HG02571 (cell line): ENCODE results near the gene FANCL.
"Not testable (repeated sequence)": the region's sequence is repeated elsewhere in the genome, so short reads cannot be mapped to it uniquely, and the experiment has no call there.

Experiments used
- ATAC-seq: cut with Tn5 transposase; IDR thresholded peaks from one replicate; pipeline ENCODE4 v1.9.1; 2021; ENCODE audit warnings: mild to moderate bottlenecking, moderate library complexity; ENCODE audit not compliant: unreplicated experiment

The FANCL gene

DNA sequence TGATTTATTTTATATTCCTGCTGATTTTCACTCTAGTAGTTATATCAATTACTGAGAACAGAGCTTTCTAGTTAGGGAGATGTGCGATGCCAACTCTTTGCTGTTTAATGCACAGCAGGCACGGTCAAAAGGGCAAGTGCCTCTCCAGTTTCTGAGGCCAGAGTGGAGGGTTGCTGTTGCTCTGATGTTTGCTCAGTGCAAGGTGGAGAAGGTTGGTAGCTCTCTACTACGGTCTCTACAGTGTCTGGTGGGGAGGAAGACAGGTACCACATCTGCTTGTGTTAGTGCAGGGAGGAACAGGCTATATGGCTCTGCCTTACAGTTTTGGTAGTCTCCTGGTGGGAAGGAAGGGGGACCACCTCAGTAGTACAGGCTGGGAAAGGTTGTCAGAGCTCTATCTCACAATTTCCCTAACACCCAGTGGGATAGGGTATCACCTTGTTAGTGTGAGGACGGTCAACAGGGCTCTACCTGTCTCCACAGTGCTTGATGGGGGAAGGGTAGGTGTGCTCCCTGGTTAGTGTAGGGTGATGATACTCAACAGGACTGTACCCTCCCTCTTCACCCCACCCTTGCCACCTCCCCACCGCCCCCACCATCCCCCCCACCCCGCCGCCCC lies 85.9 kb downstream of the FANCL start:
- no peak for ATAC-seq

DNA sequence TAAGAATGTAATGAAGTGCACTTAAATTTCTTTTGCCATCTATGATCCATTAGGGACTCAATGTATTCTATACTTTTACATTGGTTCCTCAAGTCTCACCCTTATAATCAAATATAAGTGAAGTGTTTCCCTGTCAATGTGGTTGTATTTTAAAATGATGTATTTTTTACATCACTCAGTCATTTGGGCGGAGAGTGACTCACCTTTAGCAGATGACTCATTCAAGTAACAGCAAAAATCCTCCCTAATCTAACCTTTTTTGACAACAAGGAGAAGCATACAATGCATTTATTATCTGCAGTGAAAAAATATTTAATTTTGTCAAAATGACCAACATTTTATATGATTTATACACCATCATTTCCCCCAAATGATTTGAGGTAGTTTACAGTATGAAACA lies 94.4 kb downstream of the FANCL start:
- ATAC-seq: no peak

DNA sequence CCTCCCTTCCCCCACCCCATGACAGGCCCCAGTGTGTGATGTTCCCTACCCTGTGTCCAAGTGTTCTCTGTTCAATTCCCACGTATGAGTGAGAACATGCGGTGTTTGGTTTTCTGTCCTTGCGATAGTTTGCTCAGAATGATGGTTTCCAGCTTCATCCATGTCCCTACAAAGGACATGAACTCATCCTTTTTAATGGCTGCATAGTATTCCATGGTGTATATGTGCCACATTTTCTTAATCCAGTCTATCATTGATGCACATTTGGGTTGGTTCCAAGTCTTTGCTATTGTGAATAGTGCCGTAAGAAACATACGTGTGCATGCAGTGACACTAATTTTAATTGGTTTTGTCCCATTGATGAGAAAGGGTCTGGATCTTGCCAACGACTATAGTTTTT lies 95.4 kb downstream of the FANCL start:
- not testable (repeated sequence) for ATAC-seq

DNA sequence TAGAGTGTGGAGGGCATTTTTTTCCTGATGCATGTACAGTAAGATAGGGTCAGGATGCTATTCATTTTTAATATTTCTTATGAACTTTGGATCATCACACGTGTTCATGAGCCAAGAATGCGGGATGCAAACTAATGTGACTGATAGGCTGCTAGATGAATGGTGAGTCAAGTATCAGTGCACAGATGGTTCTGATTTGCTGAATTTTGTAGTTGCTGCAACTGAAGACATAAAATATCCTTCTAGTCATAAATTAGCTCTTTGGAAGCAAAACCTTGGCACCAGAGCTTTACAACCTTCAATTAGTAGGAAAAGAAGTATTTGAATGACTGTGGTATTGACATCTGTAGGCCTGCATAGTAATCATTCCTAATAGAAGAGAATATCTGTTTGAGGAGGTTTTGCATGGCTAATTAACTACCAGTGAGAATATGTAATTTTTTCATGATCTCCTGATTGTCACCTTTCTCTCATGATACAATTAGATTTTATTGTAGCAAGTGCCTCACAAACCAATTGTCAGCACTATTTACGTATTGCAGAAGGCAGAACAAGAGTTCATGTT lies 100.5 kb downstream of the FANCL start:
- no peak for ATAC-seq

DNA sequence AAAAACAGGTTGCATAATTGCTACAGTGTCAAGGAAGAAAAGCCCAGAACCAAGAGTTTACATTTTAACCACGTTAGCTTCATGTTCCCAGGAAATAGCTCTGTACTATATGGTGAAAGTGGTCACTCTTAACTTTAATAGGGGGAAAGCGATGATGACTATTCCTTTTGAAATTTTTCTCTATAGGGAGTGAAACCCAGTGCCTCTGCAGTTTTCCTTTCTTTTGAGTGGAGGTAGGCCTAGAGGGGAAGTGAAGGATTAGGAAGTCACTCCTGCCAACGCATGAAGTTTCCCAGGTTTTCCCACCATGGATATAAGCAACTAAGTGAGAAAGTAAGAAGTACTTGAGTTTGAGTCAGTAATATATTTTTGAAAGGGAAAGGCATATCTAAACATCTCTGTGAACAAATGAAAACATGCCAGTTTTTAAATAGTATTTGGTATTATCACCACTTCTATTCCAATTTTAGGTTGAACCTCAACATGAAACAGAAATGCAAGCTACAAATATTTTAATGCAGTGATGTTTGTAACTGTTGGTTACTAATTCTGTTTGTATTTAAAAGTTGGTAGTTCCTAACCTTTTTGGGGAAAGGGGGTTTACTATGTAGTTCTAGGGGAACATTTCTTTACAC lies 102.6 kb downstream of the FANCL start:
- no peak for ATAC-seq

DNA sequence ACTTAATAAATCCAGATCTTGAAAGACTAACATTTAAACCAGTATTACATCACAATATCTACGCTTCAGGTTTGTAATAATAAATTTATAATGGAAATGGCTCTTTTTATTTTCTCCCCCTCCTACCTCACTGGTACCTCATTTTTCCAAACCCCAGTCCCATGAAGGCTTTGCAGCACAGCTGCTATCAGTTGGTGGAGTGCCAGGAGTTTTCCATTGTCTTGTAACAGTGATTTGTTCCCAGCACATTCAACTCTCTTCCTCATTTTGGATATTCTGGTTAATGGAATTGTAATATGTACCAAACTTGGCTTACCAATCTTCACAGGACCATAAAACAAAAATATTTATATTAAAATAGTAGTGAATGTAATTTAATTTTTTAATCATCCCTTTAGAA lies 103.3 kb downstream of the FANCL start:
- ATAC-seq: no peak

DNA sequence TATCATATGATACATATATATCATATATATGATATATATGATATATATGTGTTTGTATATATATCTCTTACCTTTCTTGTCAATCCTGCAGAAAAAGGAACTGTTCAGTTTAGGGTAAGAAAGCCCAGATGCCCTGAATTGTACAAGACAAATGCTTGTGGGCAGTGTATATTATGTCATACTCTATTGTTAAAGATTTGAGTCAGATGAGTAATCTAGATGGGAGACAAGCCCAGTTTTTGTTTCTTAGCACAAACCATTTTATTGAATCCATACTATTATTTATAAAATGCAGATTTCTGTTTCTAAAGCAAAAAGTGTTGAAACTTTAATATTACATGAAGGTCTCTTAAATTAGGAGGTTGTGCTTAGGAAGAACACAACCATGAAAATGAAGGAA lies 103.9 kb downstream of the FANCL start:
- ATAC-seq: no peak

DNA sequence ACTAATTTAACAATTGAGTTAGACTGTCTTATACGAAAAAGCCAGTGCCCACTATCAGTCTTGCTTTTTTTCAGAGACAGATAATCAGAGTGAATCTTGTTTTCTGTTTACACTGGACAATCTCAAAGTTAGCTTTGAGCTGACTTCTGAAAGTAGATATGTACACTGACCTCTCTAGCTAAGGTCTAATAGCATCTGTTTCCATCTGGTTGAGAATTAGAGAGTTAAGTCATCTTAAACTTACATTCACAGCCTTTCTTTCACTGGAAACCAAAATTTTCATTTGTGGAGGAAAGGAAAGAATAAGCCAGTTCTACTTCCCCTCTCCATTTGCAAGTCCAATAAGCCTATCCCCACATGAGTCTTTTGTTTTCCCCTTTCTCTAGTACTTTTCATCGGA lies 105.3 kb downstream of the FANCL start:
- no peak for ATAC-seq

DNA sequence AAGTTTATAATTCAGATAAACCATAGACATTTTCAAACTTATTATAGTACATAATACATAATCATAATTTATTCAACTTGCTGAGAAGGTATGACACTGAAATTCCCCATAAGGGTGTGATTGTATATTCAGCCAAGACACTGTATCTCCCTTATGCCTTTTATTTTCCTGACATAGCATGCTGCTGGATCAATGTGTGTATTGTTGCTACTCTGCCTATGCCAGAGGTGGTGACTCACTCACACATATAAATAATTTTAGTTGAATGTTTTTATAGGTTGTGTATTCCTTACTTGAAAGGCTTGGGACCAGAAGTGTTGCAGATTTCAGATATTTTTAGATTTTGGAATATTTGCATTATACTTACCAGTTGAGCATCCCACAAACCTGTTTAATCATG lies 107.7 kb downstream of the FANCL start:
- no peak for ATAC-seq

DNA sequence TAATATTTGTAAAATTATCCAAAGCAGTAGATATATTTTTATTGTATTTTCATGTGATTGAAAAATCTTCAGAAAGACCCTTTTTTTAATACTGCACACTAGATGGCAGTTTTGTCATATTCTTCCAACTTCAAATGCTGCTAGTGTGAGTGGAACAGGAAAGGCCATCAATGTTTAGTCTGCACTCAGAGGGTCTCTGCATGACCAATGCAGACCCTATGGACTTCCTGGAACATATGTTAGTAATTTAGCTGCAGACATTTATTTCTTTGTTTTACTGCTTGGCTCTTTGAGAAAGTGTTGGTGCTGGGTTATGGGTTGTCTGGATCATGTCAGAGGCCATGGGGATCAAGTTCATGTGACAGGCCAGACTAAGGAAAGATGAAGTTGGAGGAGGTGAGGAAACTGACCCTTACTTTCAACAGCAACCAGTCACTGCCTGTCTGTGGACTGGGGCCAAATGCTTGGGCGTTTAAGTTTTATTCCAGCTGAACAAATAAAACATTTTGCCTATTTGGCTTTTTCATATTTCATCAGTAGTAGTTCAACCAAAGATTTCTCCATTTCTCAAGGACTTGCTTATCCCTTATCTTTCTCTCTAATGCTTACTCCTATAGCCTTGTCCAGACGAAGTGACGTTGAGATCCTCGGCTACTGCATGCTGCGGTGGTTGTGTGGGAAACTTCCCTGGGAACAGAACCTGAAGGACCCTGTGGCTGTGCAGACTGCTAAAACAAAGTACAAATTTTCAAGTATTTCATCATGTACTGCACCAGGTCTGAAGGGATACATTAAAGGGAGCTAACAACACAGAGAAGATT lies 109.7 kb downstream of the FANCL start:
- ATAC-seq: no peak

DNA sequence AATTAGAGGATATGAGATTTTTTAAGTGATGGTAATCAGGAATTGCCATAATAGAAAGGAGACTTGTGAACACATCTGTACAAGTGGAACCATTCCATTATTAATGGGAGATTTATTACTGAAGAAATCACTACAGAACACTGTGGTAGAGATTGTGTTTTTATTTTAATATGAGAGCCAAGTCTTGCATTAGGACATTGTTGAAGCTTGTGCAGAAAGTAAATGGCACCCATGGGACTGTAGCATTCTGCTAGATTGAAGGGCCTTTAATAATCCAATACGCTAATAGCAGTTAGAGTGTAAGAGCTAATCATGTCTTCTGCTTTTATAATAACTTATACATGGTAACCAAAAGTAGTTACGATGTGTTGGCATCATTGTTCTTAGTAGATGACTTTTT lies 110.9 kb downstream of the FANCL start:
- no peak for ATAC-seq

DNA sequence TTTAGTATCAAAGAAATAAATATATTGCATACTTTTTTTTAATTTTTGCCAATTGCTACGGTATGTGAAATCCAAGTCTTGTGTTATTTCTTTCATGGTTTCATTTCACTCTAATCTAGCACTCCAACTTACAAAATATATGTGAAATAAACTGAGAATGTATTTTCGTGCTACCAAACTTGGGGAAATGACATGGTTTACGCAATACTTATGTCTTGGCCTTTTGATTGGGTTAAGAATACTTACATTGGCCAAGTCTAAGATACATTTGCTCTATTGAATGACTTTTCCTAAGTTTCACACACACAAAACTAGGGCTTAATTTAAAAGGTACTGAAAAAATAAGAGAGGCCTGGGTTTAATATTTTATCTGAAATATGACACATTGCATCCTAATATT lies 114.0 kb downstream of the FANCL start:
- ATAC-seq: no peak

DNA sequence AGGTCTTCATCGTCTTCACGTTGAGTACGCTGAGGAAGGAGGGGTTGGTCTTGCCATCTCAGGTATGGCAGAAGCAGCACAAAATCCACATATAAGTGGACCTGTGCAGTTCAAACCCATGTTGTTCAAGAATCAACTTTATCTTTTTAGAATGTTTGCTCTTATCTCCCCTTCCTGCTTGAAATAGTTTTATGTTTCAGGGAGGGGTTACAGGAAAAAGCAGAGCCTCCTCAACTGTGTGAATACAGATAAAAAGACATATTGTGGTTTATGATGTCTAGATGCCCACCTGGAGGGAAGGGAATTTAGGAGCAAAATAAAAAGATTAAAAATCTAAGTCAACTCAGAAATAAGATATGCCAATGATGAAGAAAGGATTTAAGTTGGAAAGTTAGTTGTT lies 118.6 kb downstream of the FANCL start:
- ATAC-seq: no peak

DNA sequence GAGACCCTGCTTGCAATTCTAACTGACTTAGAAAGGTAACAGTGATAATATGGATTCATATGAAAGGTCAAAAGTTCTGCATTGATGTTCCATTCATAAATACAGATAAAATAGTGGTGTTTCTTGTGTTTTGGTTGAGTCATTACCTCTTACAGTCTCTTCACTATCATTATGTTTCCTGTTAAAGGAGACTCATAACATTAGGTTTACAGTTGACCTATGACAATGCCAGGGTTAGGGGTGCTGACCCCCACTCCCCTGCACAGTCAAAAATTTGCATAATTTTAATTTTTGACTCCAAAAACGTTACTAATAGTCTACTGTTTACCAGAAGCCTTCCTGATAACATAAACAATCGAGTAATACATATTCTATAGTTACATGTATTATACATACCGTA lies 119.1 kb downstream of the FANCL start:
- no peak for ATAC-seq

DNA sequence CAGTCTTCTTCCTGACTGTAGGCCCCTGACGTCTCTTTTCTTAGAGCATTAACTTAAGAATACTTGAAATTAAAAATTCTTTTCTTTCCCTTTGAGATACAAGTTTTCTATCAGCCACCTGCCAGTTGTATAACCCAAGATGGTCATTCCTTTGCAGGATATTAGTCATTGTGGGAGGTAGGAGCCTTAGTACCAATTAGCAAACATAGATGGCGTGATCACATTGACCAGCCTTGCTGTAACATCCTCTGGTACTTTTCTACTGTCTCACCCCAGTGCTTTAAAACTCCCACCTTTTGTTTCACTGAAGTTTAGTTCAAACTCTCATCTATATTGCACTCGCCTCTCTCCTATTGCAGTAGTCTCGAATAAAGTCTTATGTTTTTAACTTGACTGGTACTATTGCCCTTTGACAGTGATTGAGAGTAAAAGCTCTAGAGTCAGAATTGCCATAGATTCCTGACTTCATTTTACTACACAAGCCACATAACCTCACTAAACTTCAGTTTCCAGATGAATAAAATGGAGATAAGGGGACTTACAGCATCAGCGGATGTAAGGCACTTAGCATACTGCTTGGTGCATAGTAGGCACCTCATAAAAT lies 120.4 kb downstream of the FANCL start:
- no peak for ATAC-seq

DNA sequence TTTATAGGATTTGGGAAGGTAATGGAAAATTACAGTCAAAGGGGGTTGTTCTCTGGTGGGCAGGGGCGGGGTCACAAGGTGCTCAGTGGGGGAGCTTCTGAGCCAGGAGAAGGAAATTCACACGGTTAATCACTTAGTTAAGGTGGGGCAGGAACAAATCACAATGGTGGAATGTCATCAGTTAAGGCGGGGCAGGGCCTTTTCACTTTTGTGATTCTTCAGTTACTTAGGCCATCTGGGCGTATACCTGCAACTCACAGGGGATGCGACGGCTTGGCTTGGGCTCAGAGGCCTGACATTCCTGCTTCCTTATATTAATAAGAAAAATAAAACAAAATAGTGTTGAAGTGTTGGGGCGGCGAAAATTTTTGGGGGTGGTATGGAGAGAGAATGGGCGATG lies 127.6 kb downstream of the FANCL start:
- not testable (repeated sequence) for ATAC-seq

DNA sequence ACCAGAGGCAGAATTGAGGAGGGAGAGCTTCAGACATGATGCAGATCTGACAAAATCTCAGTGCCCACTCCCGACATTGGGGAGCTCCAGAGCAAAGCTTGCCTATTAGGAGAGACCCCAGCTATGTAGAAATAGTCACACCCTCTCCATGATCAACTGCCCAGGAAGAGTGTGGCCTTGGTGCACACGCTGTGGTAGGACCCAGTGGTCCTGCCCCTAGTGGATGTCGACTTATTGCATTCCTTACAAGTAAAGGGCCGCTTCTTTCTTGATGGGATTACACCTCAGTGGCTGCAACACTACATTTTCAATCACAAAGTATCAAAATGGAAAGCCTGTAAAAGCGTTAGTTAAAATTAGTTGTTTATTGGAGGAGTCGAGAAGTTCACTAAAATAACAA lies 130.4 kb downstream of the FANCL start:
- ATAC-seq: no peak

DNA sequence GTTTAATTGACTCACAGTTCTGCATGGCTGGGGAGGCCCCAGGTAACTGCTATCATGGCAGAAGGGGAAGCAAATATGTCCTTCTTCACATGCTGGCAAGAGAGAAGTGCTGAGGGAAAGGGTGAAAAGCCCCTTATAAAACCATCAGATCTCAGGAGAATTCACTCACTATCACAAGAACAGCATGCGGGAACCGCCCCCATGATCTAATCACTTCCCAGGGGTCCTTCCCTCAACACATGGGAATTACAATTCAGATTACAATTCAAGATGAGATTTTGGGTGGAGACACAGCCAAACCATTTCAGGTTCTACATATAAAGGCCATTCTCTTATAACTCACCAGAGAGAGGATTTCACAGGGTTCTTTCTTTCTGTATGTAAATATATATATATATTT lies 131.6 kb downstream of the FANCL start:
- no peak for ATAC-seq
